Mesenchymal stem cell (in vitro differentiated cells and primary cell): ENCODE results near the gene IL17C.

Experiments used
- DNase-seq: peaks from one replicate; pipeline ENCODE4 v3.0.0-alpha.2; 2013
- H2AFZ ChIP-seq: one replicate; pipeline ENCODE4 v1.6.1; 2013; ENCODE audit warnings: low read depth, mild to moderate bottlenecking, control low read depth, inconsistent platforms, low read length, moderate library complexity
- H2AK5ac ChIP-seq: 2 replicates; pipeline ENCODE4 v1.6.1; 2013; ENCODE audit warnings: low read length, moderate library complexity, mild to moderate bottlenecking, inconsistent platforms; ENCODE audit not compliant: severe bottlenecking
- H2BK120ac ChIP-seq: one replicate; pipeline ENCODE4 v1.6.1; 2013; ENCODE audit warnings: low read depth, mild to moderate bottlenecking, inconsistent platforms, low read length, moderate library complexity
- H2BK12ac ChIP-seq, 2 experiments: one replicate each; pipeline ENCODE4 v1.6.1; 2013; ENCODE audit warnings: inconsistent platforms in 2 of 2, low read length in 2 of 2, mild to moderate bottlenecking in 2 of 2, moderate library complexity in 2 of 2, control low read depth in 1 of 2
- H2BK15ac ChIP-seq: one replicate; pipeline ENCODE4 v1.6.1; 2013; ENCODE audit warnings: mild to moderate bottlenecking, low read depth, inconsistent platforms; ENCODE audit not compliant: poor library complexity, severe bottlenecking
- H2BK5ac ChIP-seq: 2 replicates; pipeline ENCODE4 v1.6.1; 2013; ENCODE audit warnings: low read depth, mild to moderate bottlenecking, low read length, control low read depth, inconsistent platforms; ENCODE audit not compliant: poor library complexity, severe bottlenecking
- H3K14ac ChIP-seq, 2 experiments: one replicate each; pipeline ENCODE4 v1.6.1; 2013; ENCODE audit warnings: inconsistent platforms in 2 of 2, low read length in 2 of 2, control low read depth in 1 of 2, mild to moderate bottlenecking in 1 of 2, moderate library complexity in 1 of 2
- H3K18ac ChIP-seq, 2 experiments: one replicate each; pipeline ENCODE4 v1.6.1; 2013; ENCODE audit warnings: inconsistent platforms in 2 of 2, low read length in 2 of 2, control low read depth in 1 of 2, low read depth in 1 of 2, mild to moderate bottlenecking in 1 of 2
- H3K23ac ChIP-seq, 2 experiments: one replicate each; pipeline ENCODE4 v1.6.1; 2013; ENCODE audit warnings: inconsistent platforms in 2 of 2, low read length in 2 of 2, mild to moderate bottlenecking in 2 of 2, moderate library complexity in 2 of 2, control low read depth in 1 of 2
- H3K27ac ChIP-seq: 2 replicates; pipeline ENCODE4 v1.5.1; 2013; ENCODE audit warnings: mild to moderate bottlenecking, moderate library complexity, low read length, control low read depth, inconsistent platforms; ENCODE audit not compliant: poor library complexity, severe bottlenecking
- H3K27me3 ChIP-seq, 2 experiments: 2 replicates each; pipeline versions ENCODE4 v1.6.1 to v1.7.0; 2013; ENCODE audit warnings: low read length in 2 of 2, mild to moderate bottlenecking in 2 of 2, moderate library complexity in 2 of 2, control low read depth in 1 of 2, inconsistent platforms in 1 of 2; ENCODE audit not compliant: control insufficient read depth in 1 of 2, insufficient read depth in 1 of 2
- H3K36me3 ChIP-seq, 2 experiments: 2 replicates each; pipeline versions ENCODE4 v1.6.1 to v1.7.0; 2013; ENCODE audit warnings: low read length in 2 of 2, control low read depth in 1 of 2, inconsistent platforms in 1 of 2, low read depth in 1 of 2, mild to moderate bottlenecking in 1 of 2; ENCODE audit not compliant: insufficient read depth in 2 of 2, control insufficient read depth in 1 of 2
- H3K4ac ChIP-seq, 2 experiments: one replicate each; pipeline ENCODE4 v1.6.1; 2013; ENCODE audit warnings: inconsistent platforms in 2 of 2, low read length in 2 of 2, mild to moderate bottlenecking in 2 of 2, moderate library complexity in 2 of 2, control low read depth in 1 of 2, low read depth in 1 of 2
- H3K4me1 ChIP-seq: 2 replicates; pipeline ENCODE4 v1.6.1; 2013; ENCODE audit warnings: low read depth, low read length, control low read depth; ENCODE audit not compliant: control insufficient read depth, insufficient read depth
- H3K4me2 ChIP-seq: 2 replicates; pipeline ENCODE4 v1.6.1; 2013; ENCODE audit warnings: low read length, mild to moderate bottlenecking, inconsistent platforms; ENCODE audit not compliant: poor library complexity, severe bottlenecking
- H3K4me3 ChIP-seq, 2 experiments: 2 replicates each; pipeline versions ENCODE4 v1.5.1 to v1.7.0; 2013; ENCODE audit warnings: low read length in 2 of 2, mild to moderate bottlenecking in 2 of 2, control low read depth in 1 of 2, low read depth in 1 of 2; ENCODE audit not compliant: insufficient read depth in 1 of 2
- H3K79me1 ChIP-seq: replicated peaks from 2 replicates; pipeline ENCODE4 v1.6.1; 2013; ENCODE audit warnings: mild to moderate bottlenecking, control low read depth, low read length, inconsistent platforms; ENCODE audit not compliant: poor library complexity, severe bottlenecking
- H3K9ac ChIP-seq: 2 replicates; pipeline ENCODE4 v1.7.0; 2013; ENCODE audit warnings: mild to moderate bottlenecking, low read length, moderate library complexity
- H3K9me3 ChIP-seq: 2 replicates; pipeline ENCODE4 v1.7.0; 2013; ENCODE audit warnings: mild to moderate bottlenecking, low read length; ENCODE audit not compliant: control insufficient read depth
- H4K8ac ChIP-seq: one replicate; pipeline ENCODE4 v1.6.1; 2013; ENCODE audit warnings: inconsistent platforms, mild to moderate bottlenecking, low read length, moderate library complexity
- H4K91ac ChIP-seq: one replicate; pipeline ENCODE4 v1.6.1; 2013; ENCODE audit warnings: mild to moderate bottlenecking, low read length, inconsistent platforms
- WGBS: methylation state at CpG from one replicate; pipeline ENCODE4 v1.1.7; 2013; ENCODE audit warnings: mixed read lengths; 5-methylcytosine and 5-hydroxymethylcytosine counted together

Gene IL17C

DNA sequence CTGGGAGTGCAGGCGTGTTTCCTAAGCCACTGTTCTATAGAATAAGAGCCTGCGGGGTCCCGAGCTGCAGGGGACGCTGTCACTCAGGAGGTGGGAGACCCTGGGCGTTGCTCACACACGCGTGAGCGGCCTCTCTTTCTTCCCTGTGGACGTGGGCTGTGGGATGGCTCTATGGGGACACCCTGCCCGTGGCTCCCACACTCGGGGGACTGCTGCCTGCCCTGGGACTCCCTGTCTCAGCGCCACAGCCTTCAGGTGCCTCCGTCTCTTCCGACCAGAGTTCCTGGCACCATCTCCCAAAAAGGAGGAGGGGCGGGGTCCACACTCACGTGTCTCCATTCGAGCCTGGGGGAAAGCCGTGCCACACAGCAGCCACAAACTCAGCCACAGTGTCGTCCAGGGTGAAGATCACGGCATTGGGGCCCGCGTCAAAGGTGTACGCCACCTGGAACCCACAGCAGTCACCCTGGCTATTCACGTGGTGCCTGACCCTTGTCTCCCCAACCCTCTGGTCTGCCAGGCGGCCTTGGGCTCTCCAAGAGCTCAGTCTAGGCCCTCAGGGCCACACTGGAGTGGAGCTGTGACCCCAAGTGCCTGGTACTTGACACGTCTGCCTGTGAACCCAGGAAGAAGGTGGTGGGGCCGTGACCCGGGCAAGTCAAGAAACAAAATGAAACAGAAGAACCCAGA is 16.1 kb downstream of the IL17C start:
- WGBS, result 93% methylated on average over 28 of the region's 28 CpGs
- H2AFZ ChIP-seq, result no peak overlapping the region
- no peak overlapping the region for H3K9ac ChIP-seq
- peaks cover 20% of the 10 kb centered on the region for H3K79me1 ChIP-seq
- DNase-seq, result no peak
- H2BK15ac ChIP-seq, result no peak overlapping the region
- H3K27me3 ChIP-seq, result no peaks in the 10 kb centered on the region
- peaks cover 42% of the 10 kb centered on the region for H3K4me1 ChIP-seq
- no peak overlapping the region for H3K23ac ChIP-seq
- H2BK12ac ChIP-seq, result no peak overlapping the region
- H3K36me3 ChIP-seq, result peaks cover 54 to 75% of the 10 kb centered on the region in 2 experiments
- no peak overlapping the region for H3K14ac ChIP-seq
- H3K27ac ChIP-seq, result no peak overlapping the region
- H3K18ac ChIP-seq, result no peak overlapping the region
- H4K91ac ChIP-seq, result no peak overlapping the region
- no peak overlapping the region for H3K4ac ChIP-seq
- no peak overlapping the region for H2BK120ac ChIP-seq
- no peaks in the 10 kb centered on the region for H3K9me3 ChIP-seq
- no peak overlapping the region for H3K4me2 ChIP-seq
- H2AK5ac ChIP-seq, result no peak overlapping the region
- H3K4me3 ChIP-seq, result no peak overlapping the region
- H2BK5ac ChIP-seq, result no peak overlapping the region
- no peak overlapping the region for H4K8ac ChIP-seq

DNA sequence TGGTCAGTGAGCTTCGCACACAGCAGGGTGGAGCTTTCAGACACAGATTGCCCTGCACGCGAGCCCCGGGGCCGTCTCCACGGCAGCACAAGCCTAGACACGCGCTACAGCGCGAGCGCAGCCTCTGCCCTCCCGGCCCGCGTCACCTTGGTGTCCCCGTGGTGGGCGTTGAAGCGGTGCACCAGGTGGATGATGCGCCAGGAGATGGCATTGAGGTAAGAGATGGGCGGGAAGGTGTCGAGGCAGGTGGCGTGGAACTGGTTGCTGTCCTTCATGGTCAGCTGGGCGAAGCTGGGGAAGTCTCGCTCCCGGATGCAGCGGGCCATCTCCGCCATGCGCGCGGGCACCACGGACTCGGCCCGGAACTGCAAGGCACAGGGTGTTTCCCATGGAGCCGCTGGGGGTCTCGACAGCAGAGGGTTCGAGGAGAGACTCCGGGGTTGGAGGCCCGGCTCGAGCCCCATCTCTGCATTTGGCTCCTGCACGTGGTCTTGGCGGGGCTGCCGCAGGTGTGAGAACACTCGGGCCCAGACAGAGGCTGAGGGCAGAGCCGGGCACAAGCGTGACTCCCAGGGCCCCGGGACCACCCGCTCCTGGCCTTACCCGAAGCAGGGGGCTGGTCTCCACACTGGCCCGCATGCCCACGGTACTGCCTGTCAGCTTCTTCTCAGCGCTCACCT is 16.8 kb downstream of the IL17C start:
- no peak overlapping the region for H3K4me2 ChIP-seq
- peaks cover 24% of the 10 kb centered on the region for H3K79me1 ChIP-seq
- H3K18ac ChIP-seq, result no peak overlapping the region
- no peak overlapping the region for H3K4ac ChIP-seq
- no peak overlapping the region for H2AFZ ChIP-seq
- no peak overlapping the region for H4K91ac ChIP-seq
- H4K8ac ChIP-seq, result no peak overlapping the region
- no peak overlapping the region for H2BK15ac ChIP-seq
- DNase-seq, result no peak
- H3K14ac ChIP-seq, result no peak overlapping the region
- peaks cover 37% of the 10 kb centered on the region for H3K4me1 ChIP-seq
- H3K36me3 ChIP-seq, result peaks cover 57 to 75% of the 10 kb centered on the region in 2 experiments
- H3K23ac ChIP-seq, result no peak overlapping the region
- H2BK5ac ChIP-seq, result no peak overlapping the region
- H3K4me3 ChIP-seq, result no peak overlapping the region
- H3K27ac ChIP-seq, result no peak overlapping the region
- H3K9me3 ChIP-seq, result no peaks in the 10 kb centered on the region
- no peak overlapping the region for H2BK120ac ChIP-seq
- H3K9ac ChIP-seq, result no peak overlapping the region
- H3K27me3 ChIP-seq, result no peaks in the 10 kb centered on the region
- 95% methylated on average over 50 of the region's 50 CpGs for WGBS
- H2AK5ac ChIP-seq, result no peak overlapping the region
- no peak overlapping the region for H2BK12ac ChIP-seq

DNA sequence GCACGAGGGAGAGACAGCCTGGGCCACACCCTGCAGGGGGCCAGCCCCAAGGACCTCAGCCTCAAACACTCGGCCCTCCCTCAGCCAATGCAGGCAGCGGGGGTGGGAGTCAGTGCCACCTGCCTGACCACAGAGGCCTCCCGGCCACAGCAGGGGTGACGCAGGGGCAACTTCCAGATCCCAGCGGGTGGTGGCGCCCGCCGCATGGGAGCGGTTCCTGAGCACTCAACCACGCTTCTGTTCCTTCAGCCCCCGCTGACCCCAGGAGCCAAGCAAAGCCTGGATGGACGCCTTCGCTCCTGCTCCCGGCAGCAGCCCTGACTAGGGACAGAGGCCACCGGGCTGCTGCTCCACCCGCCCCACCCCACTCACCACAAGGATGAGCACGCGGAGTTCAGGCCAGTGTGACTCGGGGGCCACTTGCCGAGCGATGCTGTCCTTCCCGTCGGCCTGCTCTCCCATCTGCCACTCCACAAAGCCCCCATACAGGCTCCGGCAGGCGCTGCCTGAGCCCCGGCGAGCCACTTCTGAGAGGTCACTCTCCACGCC is 17.4 kb downstream of the IL17C start:
- H3K4ac ChIP-seq, result no peak overlapping the region
- H3K27me3 ChIP-seq, result no peaks in the 10 kb centered on the region
- H2BK15ac ChIP-seq, result no peak overlapping the region
- H4K8ac ChIP-seq, result no peak overlapping the region
- no peak overlapping the region for H2BK5ac ChIP-seq
- 94% methylated on average over 29 of the region's 29 CpGs for WGBS
- no peak overlapping the region for H2AK5ac ChIP-seq
- peaks cover 37% of the 10 kb centered on the region for H3K4me1 ChIP-seq
- H3K23ac ChIP-seq, result no peak overlapping the region
- DNase-seq, result no peak
- H3K9ac ChIP-seq, result no peak overlapping the region
- H3K18ac ChIP-seq, result no peak overlapping the region
- H3K79me1 ChIP-seq, result peaks cover 24% of the 10 kb centered on the region
- H2BK120ac ChIP-seq, result no peak overlapping the region
- H3K9me3 ChIP-seq, result no peaks in the 10 kb centered on the region
- no peak overlapping the region for H4K91ac ChIP-seq
- H2AFZ ChIP-seq, result no peak overlapping the region
- peaks cover 58 to 75% of the 10 kb centered on the region in 2 experiments for H3K36me3 ChIP-seq
- H3K4me3 ChIP-seq, result no peak overlapping the region
- H2BK12ac ChIP-seq, result no peak overlapping the region
- no peak overlapping the region for H3K27ac ChIP-seq
- peak overlapping the region; percentile 8 for H3K4me2 ChIP-seq
- no peak overlapping the region for H3K14ac ChIP-seq

DNA sequence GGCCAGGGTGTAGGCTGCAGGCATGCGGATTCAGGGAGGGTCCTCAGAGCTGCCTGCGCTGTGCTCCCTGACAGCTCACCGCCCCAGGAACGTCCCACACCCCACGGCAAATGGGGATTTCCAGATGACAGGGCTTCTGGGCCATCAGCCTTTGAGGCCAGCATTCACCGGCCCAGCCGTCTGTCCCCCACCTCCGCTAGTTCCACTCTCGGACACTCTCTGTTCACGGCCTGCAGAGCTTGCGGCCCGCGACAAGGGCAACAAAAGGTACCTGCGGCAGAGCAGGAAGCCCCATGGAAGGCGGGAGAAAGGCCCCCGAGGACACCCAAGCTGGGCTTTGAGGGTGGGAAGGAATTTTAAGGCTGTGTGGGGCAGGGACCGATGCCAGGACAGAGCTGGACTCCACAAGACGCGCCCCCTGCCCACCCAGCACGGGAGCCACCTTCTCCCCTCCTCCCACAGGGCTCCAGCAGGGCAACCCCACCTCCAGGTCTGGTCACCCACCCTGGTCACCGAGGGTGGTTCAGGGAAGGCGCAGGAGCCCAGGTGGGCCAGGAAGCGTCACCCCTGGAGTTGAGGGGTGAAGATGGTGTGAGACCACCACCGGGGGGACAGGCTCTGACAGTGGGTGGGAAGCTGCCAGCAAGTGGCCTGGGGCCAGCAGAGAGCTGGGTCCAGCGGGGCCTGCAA is 18.1 kb downstream of the IL17C start:
- no peak overlapping the region for H2AK5ac ChIP-seq
- H3K9me3 ChIP-seq, result no peaks in the 10 kb centered on the region
- H2BK12ac ChIP-seq, result no peak overlapping the region
- peaks cover 33% of the 10 kb centered on the region for H3K4me1 ChIP-seq
- H4K91ac ChIP-seq, result no peak overlapping the region
- H3K4ac ChIP-seq, result no peak overlapping the region
- H3K27ac ChIP-seq, result no peak overlapping the region
- H3K79me1 ChIP-seq, result peaks cover 21% of the 10 kb centered on the region
- no peak overlapping the region for H4K8ac ChIP-seq
- no peak overlapping the region for H3K14ac ChIP-seq
- WGBS, result 90% methylated on average over 21 of the region's 25 CpGs
- H3K9ac ChIP-seq, result no peak overlapping the region
- H3K4me2 ChIP-seq, result no peak overlapping the region
- no peak overlapping the region for H2BK15ac ChIP-seq
- H2AFZ ChIP-seq, result no peak overlapping the region
- no peak overlapping the region for H3K18ac ChIP-seq
- H2BK120ac ChIP-seq, result no peak overlapping the region
- peaks cover 58 to 75% of the 10 kb centered on the region in 2 experiments for H3K36me3 ChIP-seq
- H3K23ac ChIP-seq, result no peak overlapping the region
- H3K4me3 ChIP-seq, result no peak overlapping the region
- H2BK5ac ChIP-seq, result no peak overlapping the region
- no peaks in the 10 kb centered on the region for H3K27me3 ChIP-seq
- no peak for DNase-seq
